HG02852 (cell line): ENCODE measurements around the gene FOXS1.

Experiments
- ATAC-seq: cut with Tn5 transposase; IDR thresholded peaks from one replicate; pipeline ENCODE4 v1.9.1; 2021; ENCODE audit warnings: mild to moderate bottlenecking, moderate library complexity; ENCODE audit not compliant: unreplicated experiment

The FOXS1 gene

GRCh38 chr20:31845300-31845863 is at the start of gene FOXS1:
FOXS1 (minus strand) TSS chr20:31845604; CDS start chr20:31845542, 62 bp downstream.
- ATAC-seq, result no peak

- ATAC-seq, result no peak
Measured at GRCh38 chr20:31890646-31891045, 45.2 kb upstream of the FOXS1 start.

GRCh38 chr20:31883829-31884228 is 38.4 kb upstream of the FOXS1 start:
- ATAC-seq, result no peak

GRCh38 chr20:31881945-31882344 is 36.5 kb upstream of the FOXS1 start:
- no peak for ATAC-seq

GRCh38 chr20:31879143-31879987 is 34.0 kb upstream of the FOXS1 start:
- peak; percentile 90 for ATAC-seq

- no peak for ATAC-seq
Measured at GRCh38 chr20:31877684-31878083, 32.3 kb upstream of the FOXS1 start.

- ATAC-seq, result no peak
Measured at GRCh38 chr20:31875671-31876070, 30.3 kb upstream of the FOXS1 start.

- ATAC-seq, result no peak
Measured at GRCh38 chr20:31872406-31872805, 27.0 kb upstream of the FOXS1 start.

- no peak for ATAC-seq
Measured at GRCh38 chr20:31871618-31871954, 26.2 kb upstream of the FOXS1 start.

- no peak for ATAC-seq
Measured at GRCh38 chr20:31870726-31871617, 25.6 kb upstream of the FOXS1 start.

- ATAC-seq, result no peak
Measured at GRCh38 chr20:31869942-31870725, 24.7 kb upstream of the FOXS1 start, which contains the start of the genes DUSP15 and TTLL9. DUSP15 (minus strand) TSS chr20:31870527; CDS start chr20:31870337, 190 bp downstream. TTLL9 (plus strand) TSS chr20:31870634; CDS start chr20:31871127, 493 bp downstream.

- no peak for ATAC-seq
Measured at GRCh38 chr20:31869673-31869941, 24.2 kb upstream of the FOXS1 start.

GRCh38 chr20:31868853-31869672 is 23.7 kb upstream of the FOXS1 start:
- no peak for ATAC-seq

- ATAC-seq, result no peak
Measured at GRCh38 chr20:31866221-31866620, 20.8 kb upstream of the FOXS1 start.

GRCh38 chr20:31864521-31865400 is 19.4 kb upstream of the FOXS1 start:
- ATAC-seq, result no peak

- no peak for ATAC-seq
Measured at GRCh38 chr20:31863296-31864085, 18.1 kb upstream of the FOXS1 start.

GRCh38 chr20:31862506-31862905 is 17.1 kb upstream of the FOXS1 start:
- no peak for ATAC-seq

- ATAC-seq, result no peak
Measured at GRCh38 chr20:31862157-31862470, 16.7 kb upstream of the FOXS1 start.
